Inflammatory macrophage treated with lipopolysaccharide for 1 hour (primary cell): ENCODE results near the gene STC2.
"Not testable (repeated sequence)": the region's sequence is repeated elsewhere in the genome, so short reads cannot be mapped to it uniquely, and the experiment has no call there.

Source experiments
- DNase-seq, 2 donors: peaks; one replicate each; pipeline ENCODE4 v3.0.0-alpha.2; 2020 to 2022

The STC2 gene, protein sequence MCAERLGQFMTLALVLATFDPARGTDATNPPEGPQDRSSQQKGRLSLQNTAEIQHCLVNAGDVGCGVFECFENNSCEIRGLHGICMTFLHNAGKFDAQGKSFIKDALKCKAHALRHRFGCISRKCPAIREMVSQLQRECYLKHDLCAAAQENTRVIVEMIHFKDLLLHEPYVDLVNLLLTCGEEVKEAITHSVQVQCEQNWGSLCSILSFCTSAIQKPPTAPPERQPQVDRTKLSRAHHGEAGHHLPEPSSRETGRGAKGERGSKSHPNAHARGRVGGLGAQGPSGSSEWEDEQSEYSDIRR

DNA sequence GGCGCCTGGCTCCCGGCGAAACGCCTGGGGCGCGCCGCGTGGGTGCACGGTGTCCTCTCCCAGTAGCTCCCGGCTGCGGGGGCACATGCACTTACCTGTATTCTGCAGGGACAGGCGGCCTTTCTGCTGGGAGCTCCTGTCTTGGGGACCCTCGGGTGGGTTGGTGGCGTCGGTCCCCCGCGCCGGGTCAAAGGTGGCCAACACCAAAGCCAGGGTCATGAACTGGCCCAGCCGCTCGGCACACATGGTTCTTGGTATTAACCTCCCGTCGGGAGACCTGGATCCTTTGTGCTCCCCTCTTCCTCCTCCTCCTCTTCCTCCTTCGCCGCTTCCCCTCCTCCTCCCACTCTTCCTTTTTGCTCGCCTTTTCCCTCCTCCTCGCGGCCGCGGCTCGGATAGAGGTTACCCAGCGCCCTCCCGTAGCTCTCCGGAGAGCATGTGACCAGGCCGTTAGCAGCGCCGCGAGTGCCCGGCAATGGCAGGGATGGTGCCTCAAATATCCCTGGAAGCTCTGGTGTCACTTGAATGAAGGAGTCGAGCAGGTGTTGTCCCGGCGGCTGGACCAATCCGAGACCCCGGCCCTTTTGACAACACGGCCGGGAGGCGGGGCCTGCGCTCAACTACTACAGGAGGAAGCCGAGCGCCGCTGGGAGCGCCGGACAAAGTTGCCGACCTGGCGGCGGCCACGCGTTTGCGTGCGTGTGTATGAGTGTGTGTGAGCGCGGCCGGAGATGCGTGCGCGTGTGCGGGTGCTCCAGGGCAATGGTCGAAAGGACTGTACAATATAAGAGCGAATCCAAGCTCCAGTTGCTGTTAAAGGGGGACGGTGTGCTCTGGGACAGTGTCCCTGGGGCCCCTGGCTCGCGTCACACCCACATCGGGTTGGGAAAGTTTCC is at the start of gene STC2:
TSS of gene STC2 (minus strand) at position 467 of the 896 bp plus-strand sequence. CDS start at position 246, 221 bp downstream.
- no peak for DNase-seq

DNA sequence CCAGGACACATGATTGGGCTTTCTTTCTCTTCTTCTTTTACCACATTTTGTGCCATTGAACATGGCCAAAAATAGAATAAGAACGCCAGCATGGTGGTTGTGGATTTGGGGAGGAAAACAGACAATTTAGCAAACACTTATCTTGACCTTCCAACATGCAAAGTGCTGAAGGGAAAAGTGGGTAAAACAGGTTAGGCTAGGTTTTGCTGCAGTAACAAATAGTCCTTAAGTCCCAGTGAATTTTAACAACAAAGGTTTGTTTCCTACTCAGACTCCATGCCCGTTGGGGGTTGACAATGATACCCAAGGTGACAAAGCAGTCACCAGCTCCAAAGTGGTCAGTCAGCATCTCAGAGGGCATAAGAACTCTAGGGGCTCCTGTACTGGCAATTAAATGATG is 43.2 kb upstream of the STC2 start:
- DNase-seq: no peak

DNA sequence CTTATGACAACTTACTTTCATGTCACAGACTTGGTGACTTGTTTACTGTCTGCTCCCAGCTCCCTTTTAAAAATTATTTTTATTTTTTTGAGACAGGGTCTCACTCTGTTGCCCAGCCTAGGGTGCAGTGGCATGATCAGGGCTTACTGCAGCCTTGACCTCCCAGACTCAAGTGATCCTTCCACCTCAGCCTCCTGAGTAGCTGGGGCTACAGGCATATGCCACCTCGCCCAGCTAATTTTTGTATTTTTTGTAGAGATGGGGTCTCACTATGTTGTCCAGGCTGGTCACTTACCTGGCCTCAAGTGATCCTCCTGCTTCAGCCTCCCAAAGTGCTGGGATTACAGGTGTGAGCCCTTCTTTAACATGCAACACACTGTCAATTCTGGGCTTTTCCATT is 35.2 kb upstream of the STC2 start:
- not testable (repeated sequence) for DNase-seq

DNA sequence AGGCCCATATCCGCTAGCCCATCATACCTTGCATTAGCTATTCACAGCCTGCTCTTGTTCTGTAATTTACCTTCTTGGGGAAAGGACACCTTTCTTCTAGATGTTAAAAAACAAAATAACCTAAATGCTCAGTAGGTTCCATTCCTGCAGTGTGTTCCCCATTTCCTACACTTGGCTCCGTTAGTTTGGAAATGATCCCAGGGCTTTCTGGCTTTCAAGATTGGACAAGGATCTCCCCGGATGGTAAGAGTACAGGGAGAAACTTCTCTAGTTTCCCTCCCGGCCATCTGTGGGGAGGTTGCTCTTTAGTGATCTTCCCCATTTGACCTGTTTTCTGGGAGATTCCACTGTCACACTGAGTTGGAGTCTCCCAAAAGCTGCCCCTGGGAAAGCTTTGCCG is 27.3 kb upstream of the STC2 start:
- DNase-seq: no peak

DNA sequence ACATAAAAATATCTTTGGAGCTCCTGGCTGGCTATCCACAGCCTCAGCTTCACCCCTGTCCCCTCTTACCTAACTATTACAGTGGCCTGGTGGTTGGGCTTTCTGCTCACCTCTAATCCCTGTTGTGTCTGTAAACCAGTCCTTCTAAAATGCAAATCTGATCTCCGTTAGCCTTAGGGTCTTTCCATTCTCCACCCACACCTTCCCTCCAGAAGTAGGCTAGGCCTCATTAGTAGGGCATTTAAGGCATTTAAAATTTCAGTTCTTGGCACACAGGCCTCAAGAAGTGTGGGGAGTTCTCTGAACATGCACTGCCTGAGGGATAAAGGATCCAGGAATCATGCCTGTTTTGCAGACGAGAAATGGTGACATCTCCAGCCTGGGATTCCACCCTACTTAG is 26.4 kb upstream of the STC2 start:
- no peak for DNase-seq

DNA sequence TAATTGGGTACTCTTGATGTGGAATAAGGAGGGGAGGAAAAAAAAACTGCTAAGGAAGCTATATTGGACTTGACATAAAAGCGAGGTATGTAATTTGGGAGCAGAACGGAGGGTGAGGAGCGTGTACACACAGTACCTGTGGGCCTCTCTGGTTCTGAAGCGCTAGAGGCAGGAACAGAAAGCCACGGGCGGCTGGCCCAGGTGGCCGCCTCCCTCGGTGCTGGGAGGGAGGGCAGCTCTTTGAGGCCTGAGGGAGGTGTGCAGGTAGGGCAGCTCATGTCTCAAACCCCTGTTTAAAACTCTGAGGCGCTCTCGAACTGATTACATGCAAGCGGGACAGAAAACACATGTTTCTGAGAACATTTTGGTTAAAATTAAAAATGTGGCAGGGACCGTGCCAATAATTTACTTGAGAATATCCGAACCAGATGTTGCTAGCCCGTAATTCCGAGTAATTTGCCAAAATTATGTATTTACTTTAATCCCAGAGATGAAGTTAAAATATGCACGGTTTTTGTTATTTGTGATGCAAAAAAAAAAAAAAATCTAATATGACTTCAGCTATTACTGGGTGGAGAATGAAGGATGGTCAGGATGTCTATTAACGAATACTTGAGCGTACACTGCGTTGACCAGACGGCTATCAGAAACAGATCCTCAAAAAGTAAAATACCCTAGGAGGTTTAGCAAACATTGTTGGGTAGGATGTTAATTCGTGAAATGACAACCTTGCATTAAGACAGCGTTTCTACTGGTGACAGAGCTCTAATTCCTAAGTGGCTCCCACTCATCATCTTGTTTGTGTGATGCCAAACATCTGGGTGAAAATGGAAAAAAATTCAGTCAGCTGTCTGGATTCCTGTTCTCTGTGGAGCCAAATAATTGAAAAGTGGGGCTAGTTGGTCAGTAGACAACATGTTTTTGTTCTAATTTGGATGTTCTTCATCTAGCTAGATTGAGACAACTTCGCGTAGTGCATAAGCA is 24.4 kb upstream of the STC2 start:
- no peak for DNase-seq

DNA sequence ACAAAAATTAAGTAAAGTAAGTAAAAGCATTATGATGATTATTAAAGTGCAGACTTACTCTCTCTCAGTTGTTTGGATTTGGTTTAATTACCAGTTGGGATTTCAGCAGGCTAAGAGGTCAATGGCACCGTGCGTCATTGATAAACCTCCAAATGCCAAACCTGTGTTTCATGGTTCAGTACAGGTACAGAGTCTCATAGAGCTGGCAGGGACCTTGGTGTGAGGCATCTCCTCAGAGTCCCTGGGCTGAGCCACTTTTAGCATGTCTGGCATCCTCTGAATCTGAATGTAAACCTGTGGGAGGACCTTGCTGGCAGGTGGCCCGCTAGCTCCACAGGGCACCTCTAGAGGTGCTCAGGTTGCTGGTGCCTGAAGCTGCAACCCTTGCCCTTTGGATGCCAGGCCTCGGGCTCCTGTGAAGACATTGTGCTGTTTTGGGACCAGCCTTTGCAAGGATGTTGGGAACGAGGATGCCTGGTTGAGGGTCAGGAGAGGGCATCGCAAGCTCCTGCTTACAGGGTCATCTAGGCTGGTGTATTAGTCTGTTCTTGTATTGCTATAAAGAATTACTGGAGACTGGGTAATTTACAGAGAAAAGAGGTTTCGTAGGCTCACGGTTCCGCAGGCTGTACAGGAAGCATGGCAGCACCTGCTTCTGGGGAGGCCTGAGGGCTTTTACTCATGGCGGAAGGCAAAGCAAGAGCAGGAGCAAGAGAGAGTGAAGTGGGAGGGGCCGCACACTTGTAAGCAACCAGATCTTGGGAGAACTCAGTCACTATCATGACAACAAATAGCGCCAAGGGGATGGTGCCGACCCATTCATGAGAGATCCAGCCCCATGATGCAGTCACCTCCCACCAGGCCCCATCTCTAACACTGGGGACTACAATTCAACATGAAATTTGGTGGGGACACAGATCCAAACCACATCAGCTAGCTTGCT is 14.9 kb upstream of the STC2 start:
- DNase-seq: no peak

DNA sequence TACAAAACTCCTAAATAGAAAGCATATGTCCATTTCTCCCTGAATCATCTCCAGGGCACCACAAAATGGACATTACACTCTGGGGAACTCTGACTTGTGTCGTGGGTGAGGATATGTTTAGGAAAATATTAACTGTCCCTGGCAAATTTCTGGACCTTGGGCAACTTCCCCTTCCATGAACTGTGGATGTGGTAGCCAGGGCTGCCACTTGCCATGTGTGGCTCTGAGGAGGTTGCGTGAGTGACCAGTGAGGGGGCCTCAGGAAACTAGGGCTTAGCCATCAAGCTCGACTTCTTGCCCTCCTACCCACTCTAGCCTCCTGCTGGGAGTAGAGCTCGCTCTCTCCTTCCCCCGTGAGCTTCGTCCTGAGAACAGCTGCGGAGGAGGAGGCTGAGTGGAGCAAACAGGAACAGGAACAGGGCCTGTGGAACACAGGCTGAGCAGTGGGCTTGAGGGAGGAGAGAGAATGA is 13.8 kb upstream of the STC2 start:
- DNase-seq: peak; percentile 24 to 37

DNA sequence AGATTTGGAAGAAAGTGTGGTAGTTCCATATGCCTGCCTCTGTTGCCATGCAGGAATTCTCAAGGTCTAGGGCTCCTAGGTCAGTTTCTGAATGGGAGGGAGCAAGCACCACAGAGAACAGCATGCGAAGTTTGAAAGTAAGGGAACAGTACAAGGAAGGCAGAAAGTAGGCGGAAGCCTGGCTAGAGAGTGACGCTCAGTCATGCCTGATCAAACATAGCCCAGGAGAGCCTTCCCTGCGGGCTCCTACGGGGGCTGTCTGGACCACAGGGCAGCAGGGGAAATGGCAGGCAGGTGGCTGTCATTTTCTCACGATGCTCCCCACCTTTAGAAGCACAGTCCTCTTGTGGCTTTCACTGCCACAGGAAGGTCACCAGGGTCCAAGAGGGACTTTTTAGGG is 12.8 kb upstream of the STC2 start:
- DNase-seq: no peak

DNA sequence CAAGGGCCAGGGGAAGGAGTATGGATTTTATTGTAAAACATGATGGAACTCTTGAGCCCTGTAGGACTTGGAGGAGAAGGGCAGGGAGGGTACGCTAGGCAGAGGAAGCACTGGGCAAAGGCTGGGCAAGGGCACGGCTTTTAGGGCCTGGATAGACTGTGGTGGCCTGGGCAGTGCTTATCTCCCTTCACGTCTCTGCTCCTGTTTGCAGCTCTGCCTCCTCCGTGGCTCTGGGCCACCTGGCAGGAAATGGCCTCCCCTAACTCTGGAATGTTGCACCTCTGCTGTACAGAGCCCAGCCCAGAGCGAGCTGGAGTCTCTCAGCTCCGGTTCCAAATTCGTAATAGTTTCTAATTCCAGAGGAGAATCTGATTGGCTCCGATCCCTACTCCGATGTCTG is 12.2 kb upstream of the STC2 start:
- DNase-seq: no peak

DNA sequence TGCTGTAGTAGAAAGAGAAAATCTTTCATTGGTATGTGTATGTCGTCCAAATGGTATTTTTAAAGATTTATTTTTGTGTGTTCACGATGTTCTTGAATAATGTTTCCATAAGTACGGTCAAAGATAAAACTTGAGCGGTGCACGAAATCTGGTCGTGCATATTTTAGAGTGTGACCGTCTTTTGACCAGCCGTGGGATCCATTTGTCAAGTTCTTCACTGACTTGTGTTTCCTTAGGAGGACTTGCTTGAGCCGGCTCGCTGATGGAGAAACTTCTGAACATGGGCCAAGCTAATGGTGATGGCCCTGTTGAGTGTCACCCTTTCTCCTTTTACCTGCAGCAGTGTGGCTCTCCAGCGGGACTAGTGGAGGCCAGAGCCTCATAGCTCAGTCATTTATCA is 11.1 kb upstream of the STC2 start:
- no peak for DNase-seq

DNA sequence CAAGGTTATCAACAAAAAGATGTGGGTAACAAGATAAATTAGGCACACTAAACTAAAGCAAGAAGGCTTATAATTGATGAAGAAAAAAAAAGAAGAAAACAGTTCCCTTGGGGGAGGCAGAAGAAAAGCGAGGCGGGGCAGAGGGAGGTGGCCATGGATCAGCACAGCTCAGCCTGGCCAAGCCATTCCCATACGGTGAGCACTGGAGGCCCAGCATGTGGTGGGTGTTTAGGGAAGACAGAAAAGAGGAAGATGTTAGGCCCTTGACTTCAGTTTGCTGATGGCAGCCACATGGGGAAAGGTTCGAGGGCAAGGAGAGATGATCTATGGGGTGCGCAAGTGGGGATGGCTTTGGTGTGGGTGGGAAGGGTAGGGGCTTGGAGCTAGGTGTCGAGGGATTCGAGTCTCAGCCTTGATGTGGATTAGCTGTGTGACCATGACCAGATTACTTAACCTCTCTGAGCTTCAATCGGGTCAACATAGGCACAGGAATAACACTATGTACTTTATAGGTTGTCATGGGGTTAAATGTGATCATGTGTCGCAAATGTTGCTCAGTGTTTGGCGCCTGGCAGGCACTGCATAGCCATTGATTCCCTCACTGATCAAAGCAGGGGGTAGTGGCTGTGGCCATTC is 10.3 kb upstream of the STC2 start:
- peak in 1 of 2 donors; percentile 3 for DNase-seq

DNA sequence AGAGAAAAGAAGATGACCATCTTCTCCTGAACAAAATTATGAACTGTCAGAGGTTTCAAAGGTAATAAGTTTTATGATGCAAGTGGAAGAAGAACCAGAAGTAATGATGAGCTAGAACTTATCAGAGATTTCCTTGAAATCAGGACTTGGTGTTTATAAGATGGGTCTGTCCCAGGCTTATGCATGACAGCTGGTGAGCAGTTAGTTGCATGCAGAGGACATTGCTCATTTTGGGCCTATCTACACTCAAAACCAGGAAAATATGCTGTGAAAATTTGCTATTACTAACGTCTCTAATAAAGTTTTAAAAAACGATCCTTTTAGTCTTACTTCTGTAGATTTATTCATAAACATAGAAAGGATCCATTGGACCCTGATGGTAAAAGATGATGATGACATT is 6.6 kb upstream of the STC2 start:
- no peak for DNase-seq

DNA sequence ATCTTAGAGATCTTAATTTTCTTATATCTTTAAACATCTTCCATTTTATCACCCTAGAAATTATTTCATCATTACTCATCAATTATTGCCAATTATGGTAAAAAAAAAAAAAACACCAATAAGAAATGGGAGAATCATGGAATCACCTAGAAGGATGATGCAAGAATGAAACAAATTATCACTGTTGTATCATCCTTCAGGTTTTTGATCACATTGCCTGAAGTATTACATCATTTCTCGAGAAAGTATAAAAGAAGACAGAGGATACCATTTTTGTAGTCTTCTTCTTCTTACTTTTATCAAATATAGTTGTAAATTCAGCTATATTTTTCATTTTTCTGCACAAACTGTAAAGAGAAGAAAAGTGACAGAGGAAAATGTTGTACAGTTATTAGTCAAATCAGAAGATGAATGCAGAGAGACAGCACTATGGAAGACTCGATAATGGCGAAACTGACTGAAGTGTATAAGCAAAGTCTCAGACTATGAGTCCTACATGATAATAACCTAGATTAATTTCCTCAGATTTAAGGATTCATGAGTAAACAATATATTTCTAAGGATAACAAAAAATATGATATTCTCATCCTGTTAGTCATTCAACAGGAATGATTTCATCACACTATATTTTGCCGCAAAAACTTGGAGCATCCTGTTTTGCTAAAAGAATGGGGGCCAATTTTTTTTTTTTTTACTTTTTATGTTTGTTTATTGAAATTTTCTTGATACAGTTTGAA is 5.9 kb upstream of the STC2 start:
- no peak for DNase-seq

DNA sequence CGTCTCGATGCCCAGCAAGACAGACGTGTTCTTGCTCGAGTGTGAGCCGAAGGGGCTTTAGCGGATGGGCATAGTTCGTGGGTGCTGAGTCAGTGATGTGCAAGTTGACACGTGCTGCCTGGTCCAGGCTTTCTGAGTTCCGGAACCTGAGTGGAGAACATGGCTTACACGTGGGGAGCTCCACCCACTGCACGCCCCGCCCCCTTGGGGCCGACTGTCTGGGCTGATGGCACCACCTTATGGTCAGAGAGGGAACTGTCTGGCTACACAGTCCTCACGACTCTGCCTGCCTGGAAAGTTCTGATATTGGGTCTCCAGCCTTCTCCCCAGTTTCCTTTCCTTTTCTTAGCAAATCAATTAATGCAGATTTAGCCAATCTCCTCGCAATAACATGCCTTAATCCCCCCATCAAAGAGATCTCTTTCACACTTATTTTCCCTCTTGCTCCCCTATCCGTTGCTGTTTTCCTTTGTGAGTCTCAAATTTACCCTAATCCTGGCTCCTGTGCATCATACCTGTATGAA is 3.8 kb upstream of the STC2 start:
- peak; percentile 55 to 89 for DNase-seq

DNA sequence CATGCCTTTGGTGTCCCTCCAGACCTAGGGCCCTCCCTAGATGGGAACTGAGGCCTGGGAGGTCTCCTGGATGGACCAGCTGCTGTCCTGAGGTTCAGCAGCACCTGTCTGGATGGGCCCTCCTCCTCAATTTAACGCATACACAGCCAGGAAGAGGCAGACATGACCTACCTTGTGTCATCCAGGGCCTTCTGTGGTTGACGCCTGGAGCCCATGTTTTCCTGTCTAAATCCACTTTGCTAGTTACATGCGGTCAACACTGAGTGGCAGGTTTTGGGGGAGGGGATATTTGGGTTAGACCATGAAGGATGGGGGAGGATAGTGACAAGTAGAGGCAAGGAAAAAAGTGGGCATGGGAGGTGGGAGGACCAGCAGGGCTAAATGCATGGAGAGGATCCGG is 3.1 kb upstream of the STC2 start:
- no peak for DNase-seq

DNA sequence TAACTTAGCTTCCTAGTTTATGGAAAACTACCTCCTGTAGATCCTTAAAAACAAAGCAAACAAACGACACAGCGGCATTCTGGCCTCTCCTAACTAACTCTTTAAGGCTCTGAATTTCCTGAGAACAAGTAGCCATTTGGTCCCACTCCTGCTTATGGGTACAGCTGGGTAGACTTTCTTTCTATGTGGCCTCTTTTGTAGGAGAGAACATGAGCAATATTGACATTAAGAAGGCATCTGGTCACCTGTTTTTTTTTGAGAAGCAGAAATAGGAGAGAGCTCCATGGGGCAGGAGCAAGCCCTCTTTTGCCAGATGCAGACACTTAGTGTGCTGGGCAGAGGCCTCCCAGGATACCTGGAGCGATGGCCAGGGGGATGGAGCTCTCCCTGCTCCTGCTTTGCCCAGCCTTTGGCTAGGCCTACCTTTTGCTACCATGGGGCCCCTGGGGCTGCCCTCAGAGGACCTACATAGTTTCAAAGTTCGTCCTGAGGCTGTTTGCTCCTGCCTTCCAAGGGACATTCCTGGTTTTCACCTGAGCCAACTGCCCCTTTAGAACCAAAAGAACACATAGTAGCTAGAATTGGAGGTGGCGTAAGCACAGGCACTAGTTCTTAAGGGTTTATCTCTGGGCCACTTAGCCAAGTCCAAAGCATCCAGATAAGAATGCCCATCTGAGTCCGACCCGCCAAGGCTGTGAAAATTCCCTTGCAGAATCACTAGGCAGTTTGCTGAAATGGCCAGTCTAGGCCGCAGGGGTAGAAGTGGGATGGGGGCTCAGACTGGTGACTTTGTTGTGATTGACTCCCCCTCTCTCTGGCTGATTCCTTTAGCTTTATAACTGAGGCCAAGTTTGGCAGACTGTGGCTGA is 2.4 kb upstream of the STC2 start:
- no peak for DNase-seq

DNA sequence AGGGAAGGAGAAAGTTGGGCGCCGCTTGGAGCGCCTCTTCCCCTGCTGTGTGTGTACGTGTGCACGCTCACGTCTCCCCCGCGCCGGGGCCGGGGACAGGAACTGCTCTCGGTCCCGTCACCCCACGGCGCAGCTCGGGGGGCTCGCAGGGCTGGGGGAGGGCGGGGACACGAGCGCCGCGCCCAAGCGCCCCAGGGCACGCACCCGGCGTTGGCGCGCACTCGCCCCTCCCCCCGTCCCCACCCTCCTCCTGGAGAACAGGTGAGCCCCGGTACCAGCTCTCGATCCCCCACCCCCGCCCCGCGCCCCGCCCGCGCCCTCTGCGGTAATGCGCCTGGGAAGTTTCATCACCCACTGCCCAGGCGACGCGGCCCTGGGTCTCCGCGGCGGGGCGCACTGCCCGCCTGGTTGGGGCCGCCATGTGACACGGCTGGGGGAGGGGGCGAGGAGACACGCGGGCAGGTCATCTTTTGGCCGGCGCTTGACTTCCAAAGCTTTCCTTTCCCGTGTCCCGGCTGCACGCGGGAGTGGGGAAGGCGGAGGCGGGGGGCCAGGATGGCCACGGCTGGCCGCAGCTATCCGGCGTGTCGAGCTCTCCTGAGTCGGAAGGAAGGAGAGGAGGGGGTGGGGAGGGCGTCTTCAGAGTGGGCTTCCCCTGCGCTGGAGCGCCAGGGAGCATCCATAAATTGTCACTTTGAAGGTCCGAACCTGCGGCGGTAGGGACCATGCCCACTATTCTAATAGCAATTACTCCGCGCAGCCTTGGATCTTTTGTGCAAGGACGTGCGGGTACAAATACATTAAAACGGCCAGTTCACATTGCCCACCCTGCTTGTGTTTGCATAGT is 1.5 kb upstream of the STC2 start:
- DNase-seq: no peak
